Measurements from ENCODE around the gene ALB.

Gene ALB

DNA sequence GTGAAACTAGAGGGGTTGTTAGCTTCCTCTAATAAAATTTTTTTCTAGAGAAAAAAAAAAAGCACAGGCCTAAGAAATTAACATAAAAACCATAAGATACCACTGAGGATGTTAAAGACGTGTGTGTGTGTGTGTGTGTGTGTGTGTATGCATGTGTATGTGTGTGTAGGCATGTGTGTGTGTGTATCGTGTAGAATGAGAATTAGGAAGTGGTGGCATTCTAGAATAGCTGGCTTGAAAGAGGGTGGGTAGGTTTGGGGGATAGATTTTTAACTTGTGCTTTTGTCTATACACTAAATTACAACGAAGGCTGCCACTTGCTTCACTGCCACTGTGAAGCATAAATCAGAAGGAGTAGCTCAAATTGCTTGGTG, 54.9 kb downstream of the ALB start:
- Mint-ChIP-seq H3K36me3 (no peaks in the 10 kb centered on the region), H3K9me3 (no peaks in the 10 kb centered on the region), H3K27me3 (peaks cover 4% of the 10 kb centered on the region), H3K27ac (no peak overlapping the region), H3K4me3 (no peak overlapping the region), H3K4me1 (no peaks in the 10 kb centered on the region)
- CTCF ChIA-PET, result interaction anchor here (1.3 kb wide), 1 partner anchor 13 kb away, joined by 6 read pairs; no protein-coding TSS in a partner anchor
- DNase-seq, result no peak

DNA sequence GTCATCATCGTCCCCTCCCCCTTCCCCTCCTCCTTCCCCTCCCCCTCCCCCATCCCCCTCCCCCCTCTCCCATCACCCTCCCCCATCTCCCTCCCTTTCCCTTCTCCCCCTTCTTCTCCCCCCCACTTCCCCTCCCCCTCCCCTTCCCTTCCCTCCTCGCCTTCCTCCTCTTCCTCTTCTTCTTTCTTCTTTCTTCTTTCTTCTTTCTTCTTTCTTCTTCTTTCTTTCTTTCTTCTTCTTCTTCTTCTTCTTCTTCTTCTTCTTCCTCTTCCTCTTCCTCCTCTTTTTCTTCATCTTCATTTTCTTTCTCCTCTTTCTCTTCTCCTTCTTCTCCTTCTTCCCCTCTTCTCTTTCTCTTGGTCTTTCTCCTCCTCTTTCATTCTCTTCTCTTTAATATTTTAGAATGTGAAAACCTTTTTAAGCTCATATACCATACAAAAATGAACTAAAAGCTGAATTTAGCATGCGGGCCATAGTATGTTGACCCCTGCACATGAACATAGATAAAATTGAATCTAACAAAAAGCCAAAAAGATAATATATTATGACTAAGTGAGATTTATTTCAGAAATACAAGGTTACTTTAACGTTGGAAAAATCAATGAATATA, 56.9 kb downstream of the ALB start:
- H3K27me3 Mint-ChIP-seq, result peaks cover 4% of the 10 kb centered on the region
- no peak overlapping the region for H3K4me3 Mint-ChIP-seq
- DNase-seq, result no peak
- no peak overlapping the region for H3K27ac Mint-ChIP-seq
- CTCF ChIA-PET, result no interaction called here
- no peaks in the 10 kb centered on the region for H3K4me1 Mint-ChIP-seq
- H3K36me3 Mint-ChIP-seq, result no peaks in the 10 kb centered on the region
- H3K9me3 Mint-ChIP-seq, result no peaks in the 10 kb centered on the region

DNA sequence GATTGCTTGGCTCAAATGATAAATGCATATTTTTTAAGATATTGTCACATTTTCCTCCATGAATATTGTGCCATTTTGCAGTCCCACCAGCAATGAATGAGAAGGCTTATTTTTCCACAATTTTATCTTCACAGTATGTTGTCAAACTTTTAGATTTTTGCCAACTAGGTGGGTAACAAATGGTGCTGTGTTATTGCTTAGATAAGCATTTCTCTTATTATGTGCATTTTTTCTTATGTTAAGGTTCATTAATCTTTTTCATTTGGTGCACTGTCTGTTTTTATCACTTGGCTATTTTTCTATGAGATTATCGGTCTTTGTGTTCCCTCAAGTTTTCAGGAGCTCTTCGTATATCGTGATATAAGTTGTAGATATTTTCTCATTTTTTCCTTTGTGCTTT, 64.1 kb downstream of the ALB start:
- Mint-ChIP-seq H3K4me1 (no peaks in the 10 kb centered on the region), H3K36me3 (no peaks in the 10 kb centered on the region), H3K4me3 (no peak overlapping the region), H3K9me3 (no peaks in the 10 kb centered on the region), H3K27me3 (no peaks in the 10 kb centered on the region), H3K27ac (no peak overlapping the region)
- CTCF ChIA-PET, result no interaction called here
- no peak for DNase-seq

DNA sequence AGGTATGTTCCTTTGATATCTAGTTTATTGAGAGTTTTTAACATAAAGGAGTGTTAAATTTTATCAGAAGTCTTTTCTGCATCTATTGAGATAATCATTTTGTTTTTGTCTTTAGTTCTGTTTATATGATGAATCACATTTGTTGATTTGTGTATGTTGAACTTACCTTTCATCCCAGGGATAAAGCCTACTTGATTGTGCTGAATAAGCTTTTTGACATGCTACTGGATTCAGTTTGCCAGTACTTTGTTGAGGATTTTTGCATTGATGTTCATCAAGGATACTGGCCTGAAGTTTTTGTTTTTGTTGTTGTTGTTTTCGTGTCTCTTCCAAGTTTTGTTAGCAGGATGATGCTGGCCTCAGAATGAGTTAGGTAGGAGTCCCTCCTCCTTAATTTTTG, 66.6 kb downstream of the ALB start:
- no peak for DNase-seq
- Mint-ChIP-seq H3K27me3 (no peaks in the 10 kb centered on the region), H3K36me3 (no peaks in the 10 kb centered on the region), H3K4me3 (no peak overlapping the region), H3K9me3 (peaks cover 2% of the 10 kb centered on the region), H3K27ac (no peak overlapping the region), H3K4me1 (no peaks in the 10 kb centered on the region)
- CTCF ChIA-PET, result no interaction called here

Measured in activated naive CD4-positive, alpha-beta T cell treated with anti-CD3 and anti-CD28 coated beads, Interleukin-2, amount 10 ng/mL, durations not matched to agents 7 days and 5 days (primary cell).